ENCODE results near the gene NPRL2. TPM values are rescaled to one million over a fixed set of nuclear protein-coding genes. Genes with fewer than 3 reads are reported as not detected.

The NPRL2 gene
- total and polyA plus RNA-seq, 2 experiments from 2014 or later = 33.2 to 51.9 TPM

DNA sequence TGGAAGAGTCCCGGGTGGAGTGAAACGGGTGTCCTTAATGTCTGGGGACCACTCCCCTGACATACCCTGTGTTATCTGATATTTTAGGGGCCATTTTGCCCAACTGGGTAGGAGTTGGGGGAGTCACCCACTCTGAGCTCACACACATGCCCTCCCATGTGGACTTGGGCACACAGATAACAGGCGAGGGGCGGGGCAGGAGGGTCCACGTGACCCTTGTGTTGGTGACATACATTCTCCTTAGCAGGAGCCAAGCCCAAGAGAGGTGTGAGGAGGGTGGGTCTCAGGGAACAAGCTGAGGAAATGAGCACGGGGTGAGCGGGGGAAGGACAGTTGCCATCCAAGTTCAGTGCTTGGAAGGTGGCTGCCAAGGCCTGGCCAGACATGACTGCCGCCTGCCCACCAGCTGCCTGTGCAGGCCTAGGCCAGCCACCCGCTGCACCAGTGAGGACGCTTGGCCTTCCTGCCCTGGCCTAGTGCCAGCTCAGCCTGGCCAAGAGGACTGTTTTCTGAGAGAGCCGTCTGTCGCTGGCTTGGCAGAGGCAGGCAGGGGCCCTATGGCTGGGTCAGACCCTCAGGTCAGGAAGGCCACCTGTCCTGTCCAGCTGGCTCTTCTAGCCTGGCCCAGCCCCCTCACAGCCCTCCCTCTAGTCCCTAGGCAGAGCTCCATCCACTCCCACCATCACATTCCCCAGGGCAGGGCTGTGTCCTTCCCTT, 40.1 kb upstream of the NPRL2 start:
- Histone ChIP-seq H3K27ac (no peak overlapping the region), H3K9me3 (ENCODE audit: low read depth) (no peaks in the 10 kb centered on the region), H3K27me3 (no peaks in the 10 kb centered on the region), H3K4me3 (no peak overlapping the region), H3K36me3 (no peaks in the 10 kb centered on the region), H3K4me1 (ENCODE audit: low read depth) (no peaks in the 10 kb centered on the region)
- no peak for DNase-seq (ENCODE audit: low read depth in 1 of 2, low spot score in 1 of 2)
- TF ChIP-seq, protein P1, sequence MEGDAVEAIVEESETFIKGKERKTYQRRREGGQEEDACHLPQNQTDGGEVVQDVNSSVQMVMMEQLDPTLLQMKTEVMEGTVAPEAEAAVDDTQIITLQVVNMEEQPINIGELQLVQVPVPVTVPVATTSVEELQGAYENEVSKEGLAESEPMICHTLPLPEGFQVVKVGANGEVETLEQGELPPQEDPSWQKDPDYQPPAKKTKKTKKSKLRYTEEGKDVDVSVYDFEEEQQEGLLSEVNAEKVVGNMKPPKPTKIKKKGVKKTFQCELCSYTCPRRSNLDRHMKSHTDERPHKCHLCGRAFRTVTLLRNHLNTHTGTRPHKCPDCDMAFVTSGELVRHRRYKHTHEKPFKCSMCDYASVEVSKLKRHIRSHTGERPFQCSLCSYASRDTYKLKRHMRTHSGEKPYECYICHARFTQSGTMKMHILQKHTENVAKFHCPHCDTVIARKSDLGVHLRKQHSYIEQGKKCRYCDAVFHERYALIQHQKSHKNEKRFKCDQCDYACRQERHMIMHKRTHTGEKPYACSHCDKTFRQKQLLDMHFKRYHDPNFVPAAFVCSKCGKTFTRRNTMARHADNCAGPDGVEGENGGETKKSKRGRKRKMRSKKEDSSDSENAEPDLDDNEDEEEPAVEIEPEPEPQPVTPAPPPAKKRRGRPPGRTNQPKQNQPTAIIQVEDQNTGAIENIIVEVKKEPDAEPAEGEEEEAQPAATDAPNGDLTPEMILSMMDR (IDR thresholded peaks at IDR 0.05; ENCODE audit: low read depth, low read length) = no peak

DNA sequence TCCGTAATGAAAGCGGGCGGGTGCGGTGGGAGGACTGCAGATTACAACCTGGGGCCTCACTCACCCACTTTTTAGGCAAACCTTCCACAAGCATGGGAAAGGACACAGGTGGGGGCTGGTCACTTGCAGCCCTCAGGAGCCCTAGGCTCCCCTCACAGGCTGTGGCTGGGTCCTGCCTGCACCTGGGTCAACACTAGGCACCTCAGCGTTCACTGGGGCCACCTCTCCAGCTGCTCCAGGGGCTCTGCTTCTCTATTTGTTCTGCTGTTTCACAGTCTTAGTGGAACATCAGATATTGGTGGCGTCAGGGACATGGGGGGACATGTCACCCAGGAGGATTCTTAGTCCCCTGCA, 38.8 kb upstream of the NPRL2 start:
- no peak for DNase-seq (ENCODE audit: low read depth in 1 of 2, low spot score in 1 of 2)
- H3K4me1 ChIP-seq (ENCODE audit: low read depth) = no peaks in the 10 kb centered on the region
- TF ChIP-seq, protein P1 (IDR thresholded peaks at IDR 0.05; ENCODE audit: low read depth, low read length) = no peak

DNA sequence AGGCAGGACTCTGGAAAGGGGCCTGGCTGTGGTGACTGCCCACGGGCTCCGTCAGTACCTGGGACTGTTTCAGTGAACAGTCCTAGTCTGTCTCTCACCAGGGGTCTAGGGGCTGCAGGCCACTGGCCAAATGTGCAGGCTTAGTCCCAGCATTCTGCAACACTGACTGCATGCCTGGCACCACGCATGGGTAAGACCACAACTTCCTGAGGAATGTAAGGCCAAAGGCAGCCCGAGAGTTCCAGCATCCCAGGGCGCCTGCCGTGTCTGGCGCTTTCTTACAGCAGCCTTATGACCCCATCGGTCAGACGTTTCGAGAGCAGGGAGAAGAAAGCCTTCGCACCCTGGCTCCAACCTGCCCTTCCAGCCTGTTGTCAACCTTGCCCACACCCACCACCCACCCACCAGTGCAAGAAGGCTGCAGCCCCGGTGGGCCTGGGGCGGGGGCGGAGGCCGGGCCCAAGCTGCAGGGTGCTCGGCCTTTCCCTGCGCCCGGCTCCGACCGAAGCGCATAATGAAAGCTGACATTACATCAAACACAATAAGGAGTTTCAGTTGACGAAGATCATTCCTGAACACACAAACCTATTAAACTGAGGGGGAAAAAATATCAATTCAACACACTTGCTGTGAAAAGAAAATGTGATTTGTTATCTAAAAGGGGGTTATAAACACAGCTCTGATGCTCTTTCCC, 38.3 kb upstream of the NPRL2 start:
- Histone ChIP-seq H3K27ac (no peak overlapping the region), H3K4me3 (no peak overlapping the region), H3K4me1 (ENCODE audit: low read depth) (no peaks in the 10 kb centered on the region), H3K9me3 (ENCODE audit: low read depth) (no peaks in the 10 kb centered on the region), H3K36me3 (no peaks in the 10 kb centered on the region), H3K27me3 (no peaks in the 10 kb centered on the region)
- TF ChIP-seq, protein P1 (IDR thresholded peaks at IDR 0.05; ENCODE audit: low read depth, low read length) = no peak
- no peak for DNase-seq (ENCODE audit: low read depth in 1 of 2, low spot score in 1 of 2)

More for the DNA sequence above, 38.8 kb upstream of the NPRL2 start:
- no peak overlapping the region for H3K4me3 ChIP-seq
- H3K27ac ChIP-seq = no peak overlapping the region
- H3K9me3 ChIP-seq (ENCODE audit: low read depth) = no peaks in the 10 kb centered on the region
- H3K27me3 ChIP-seq = no peaks in the 10 kb centered on the region
- no peaks in the 10 kb centered on the region for H3K36me3 ChIP-seq

DNA sequence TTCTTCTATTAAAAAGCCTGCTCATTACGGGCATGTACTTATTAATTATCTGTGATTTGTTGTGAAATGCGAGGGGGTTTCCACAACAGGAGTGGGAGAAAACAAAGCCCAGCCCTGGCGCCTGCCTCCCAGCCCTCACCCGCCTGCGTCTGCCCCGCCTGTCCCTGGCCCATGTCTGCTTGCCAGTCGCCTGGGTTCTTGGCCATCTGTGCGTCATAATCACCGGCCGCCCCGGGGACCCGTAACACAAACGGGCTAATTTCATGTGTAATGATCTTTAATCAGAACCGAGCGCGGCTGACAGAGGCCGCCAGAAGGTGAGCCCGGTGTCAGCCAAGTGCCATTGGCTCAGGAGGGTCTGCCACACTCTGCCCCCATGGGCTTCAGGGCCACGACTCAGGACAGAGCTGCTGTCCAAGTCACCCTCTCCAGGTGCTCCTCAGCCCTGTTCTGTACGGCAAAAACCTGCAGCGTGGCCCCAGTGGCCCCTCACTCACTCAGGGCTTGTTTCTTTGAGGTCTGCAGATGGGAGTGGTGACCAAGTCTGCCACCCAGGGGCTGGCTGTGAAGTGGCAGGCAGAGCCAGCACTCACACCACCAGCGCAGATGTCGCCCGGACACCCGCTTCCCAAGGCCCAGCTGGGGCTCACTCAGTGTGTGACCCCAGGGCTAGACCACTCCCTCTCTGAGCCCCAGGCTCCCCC, 37.6 kb upstream of the NPRL2 start:
- TF ChIP-seq, protein P1 (IDR thresholded peaks at IDR 0.05; ENCODE audit: low read depth, low read length) = peak; percentile 38
- Histone ChIP-seq H3K27me3 (no peaks in the 10 kb centered on the region), H3K27ac (no peak overlapping the region), H3K4me3 (no peak overlapping the region), H3K36me3 (no peaks in the 10 kb centered on the region), H3K4me1 (ENCODE audit: low read depth) (no peaks in the 10 kb centered on the region), H3K9me3 (ENCODE audit: low read depth) (no peaks in the 10 kb centered on the region)
- peak in 1 of 2 donors; percentile 49 for DNase-seq (ENCODE audit: low read depth in 1 of 2, low spot score in 1 of 2)

DNA sequence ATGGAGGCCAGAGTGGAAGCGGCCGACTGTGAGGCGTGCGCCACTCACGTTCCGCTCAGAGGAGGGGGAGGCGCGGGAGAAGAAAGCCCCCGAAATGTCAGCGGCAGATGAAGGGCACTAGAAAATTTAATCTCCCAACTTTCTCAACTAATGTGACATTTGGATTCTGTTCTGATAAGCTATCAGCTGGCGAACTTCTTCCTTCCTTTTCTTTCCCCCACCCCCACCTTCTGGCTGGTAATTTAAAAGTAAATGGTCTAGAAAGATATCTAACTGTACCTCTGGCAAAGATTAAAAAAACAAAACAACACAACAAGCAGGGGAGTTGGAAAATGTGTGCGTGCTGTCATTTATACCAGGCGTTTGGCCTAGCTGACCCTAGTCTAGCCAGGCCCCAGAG, 35.2 kb upstream of the NPRL2 start:
- DNase-seq (ENCODE audit: low read depth in 1 of 2, low spot score in 1 of 2) = no peak
- H3K4me1 ChIP-seq (ENCODE audit: low read depth) = no peaks in the 10 kb centered on the region

More for the DNA sequence above, 35.2 kb upstream of the NPRL2 start:
- no peak overlapping the region for H3K27ac ChIP-seq
- TF ChIP-seq, protein P1 (IDR thresholded peaks at IDR 0.05; ENCODE audit: low read depth, low read length) = no peak
- no peaks in the 10 kb centered on the region for H3K9me3 ChIP-seq (ENCODE audit: low read depth)
- no peak overlapping the region for H3K4me3 ChIP-seq
- no peaks in the 10 kb centered on the region for H3K27me3 ChIP-seq
- H3K36me3 ChIP-seq = no peaks in the 10 kb centered on the region
